ENCODE data around the gene ERC1.

Gene ERC1

GRCh38 chr12:1534748-1535147 lies 543.7 kb downstream of the ERC1 start:
- no peak for DNase-seq (ENCODE audit: low spot score)

DNA sequence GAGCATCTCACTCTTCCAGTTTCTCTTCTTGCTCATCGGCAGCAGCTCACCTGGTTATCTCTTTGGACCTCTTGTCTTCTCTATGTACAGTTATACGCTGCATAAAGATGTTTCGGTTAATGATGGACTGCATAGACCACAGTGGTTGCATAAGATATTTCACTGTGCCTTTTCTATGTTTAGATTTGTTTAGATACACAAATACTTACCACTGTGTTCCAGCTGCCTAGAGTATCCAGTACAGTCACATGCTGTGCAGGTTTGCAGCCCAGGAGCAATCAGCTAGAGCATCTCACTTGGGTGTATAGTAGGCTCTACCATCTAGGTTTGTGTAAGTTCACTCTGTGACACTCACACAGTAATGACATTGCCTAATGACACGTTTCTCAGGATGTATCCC lies 545.8 kb downstream of the ERC1 start:
- DNase-seq (ENCODE audit: low spot score), result no peak

DNA sequence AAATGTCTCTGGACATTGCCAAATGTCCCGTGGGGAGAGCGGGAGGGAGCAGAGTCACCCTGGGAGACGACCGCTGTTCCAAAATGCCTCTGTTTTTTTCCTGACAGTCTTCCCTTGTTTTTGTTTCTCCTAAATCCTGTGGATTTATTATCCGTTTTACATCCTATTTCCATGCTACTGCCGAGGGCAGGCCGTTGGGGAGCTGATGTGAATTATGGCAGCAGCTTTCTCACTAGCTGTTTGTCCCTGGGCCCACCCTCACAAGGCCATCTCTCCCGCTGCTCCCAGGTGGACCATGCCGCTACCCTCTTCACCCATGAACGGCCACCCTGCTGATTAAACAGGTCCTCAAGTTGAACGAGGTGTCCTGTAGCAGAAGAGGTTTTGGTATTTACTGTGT lies 548.1 kb downstream of the ERC1 start:
- DNase-seq (ENCODE audit: low spot score), result no peak

GRCh38 chr12:1540690-1541089 lies 549.7 kb downstream of the ERC1 start:
- peak; percentile 55 for DNase-seq (ENCODE audit: low spot score)

DNA sequence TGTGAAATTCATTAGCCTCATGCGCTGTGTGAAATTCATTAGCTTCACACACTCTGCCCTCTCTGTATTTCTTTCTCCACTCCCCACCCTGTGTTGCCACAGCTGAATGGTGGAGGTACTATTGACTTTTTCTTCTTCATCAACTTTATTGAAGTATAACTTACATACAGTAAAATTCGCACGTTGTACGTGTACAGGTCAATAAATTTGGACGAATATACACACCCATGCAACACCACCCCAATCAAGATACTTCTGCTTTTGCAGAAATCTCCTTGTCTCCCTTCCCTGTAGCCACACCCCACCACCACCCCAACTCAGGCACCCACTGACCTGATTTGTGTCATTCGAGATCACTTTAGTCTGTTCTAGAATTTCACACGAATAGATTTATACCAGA lies 551.6 kb downstream of the ERC1 start:
- DNase-seq (ENCODE audit: low spot score), result no peak

DNA sequence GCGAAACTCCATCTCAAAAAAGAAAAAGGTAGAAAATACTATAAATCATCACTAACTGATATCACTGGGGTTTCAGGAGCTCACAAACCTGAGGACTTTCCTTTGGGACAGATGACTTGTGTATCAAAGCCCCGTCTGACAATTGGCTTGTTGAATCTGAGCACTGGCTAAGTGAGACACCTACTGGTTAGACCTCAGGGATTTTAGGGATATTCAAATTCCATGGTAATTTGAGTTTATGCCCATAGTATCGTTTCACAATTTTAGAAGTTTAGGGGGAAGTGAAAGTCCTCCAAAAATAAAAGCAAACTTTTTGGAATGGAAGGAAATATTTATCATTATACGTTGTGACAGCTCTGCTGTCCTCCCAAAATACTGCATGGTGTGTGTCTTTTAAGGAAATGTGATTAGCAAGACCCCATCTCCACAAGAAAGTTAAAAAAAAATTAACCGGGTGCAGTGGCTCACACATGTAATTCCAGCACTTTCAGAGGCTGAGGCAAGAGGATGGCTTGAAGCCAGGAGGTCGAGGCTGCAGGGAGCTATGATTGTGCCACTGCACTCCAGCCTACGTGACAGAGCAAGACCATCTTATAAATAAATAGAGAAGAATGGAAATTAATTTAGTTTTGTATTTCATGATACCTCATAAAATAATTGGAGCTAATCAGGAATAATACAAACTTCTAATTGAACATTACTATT lies 554.1 kb downstream of the ERC1 start:
- DNase-seq (ENCODE audit: low spot score), result peak; percentile 49
